GM23248 (cell line): ENCODE measurements around the gene RAB14.

Experiments used
- EZH2 ChIP-seq: fragments of 200-600 bp; sonication (generic); IDR thresholded peaks from 2 replicates; pipeline ENCODE4 v1.6.1; 2018; ENCODE audit warnings: antibody characterized with exemption, mild to moderate bottlenecking; ENCODE audit not compliant: insufficient read depth, poor library complexity, severe bottlenecking
- EZH2phosphoT487 ChIP-seq: fragments of 200-600 bp; sonication (generic); IDR thresholded peaks from 2 replicates; pipeline ENCODE4 v1.6.1; 2018; ENCODE audit warnings: antibody characterized with exemption, moderate library complexity, mild to moderate bottlenecking, low read depth; ENCODE audit not compliant: insufficient read depth

GRCh38 chr9:121171236-121171635 is 30.4 kb downstream of the RAB14 start:
- TF ChIP-seq EZH2 (no peak), EZH2phosphoT487 (no peak)
